ENCODE results near the gene AVEN. TPM values are rescaled to one million over a fixed set of nuclear protein-coding genes. Genes with fewer than 3 reads are reported as not detected.

AVEN gene
- total and polyA plus RNA-seq, 2 of the 4 experiments (the other 2 are of a cell fraction), result 9.1 to 17.6 TPM

- Histone ChIP-seq H3K36me3 (ENCODE audit: control insufficient read depth, insufficient read depth, low read length) (no peaks in the 10 kb centered on the region), H3K18ac (ENCODE audit: low read depth, low read length) (no peak overlapping the region), H2AFZ (replicated peaks; ENCODE audit: low read length, poor library complexity) (no peak overlapping the region), H3K9me3 (ENCODE audit: control insufficient read depth, insufficient read depth, low read length) (no peaks in the 10 kb centered on the region), H3K27me3 (ENCODE audit: control insufficient read depth, insufficient read depth, low read length) (no peaks in the 10 kb centered on the region), H2BK15ac (ENCODE audit: low read depth, low read length) (no peak overlapping the region), H3K4me2 (ENCODE audit: low read depth, low read length) (no peak overlapping the region), H4K91ac (ENCODE audit: insufficient read depth, low read depth, low read length) (no peak overlapping the region), H3K27ac (ENCODE audit: insufficient read depth, low read length) (no peak overlapping the region), H3K4me1 (ENCODE audit: control insufficient read depth, insufficient read depth, low read length) (no peaks in the 10 kb centered on the region), H2BK5ac (ENCODE audit: low read depth, low read length, poor library complexity, severe bottlenecking) (no peak overlapping the region), H2BK20ac (ENCODE audit: low read depth, low read length) (no peak overlapping the region), H3K79me1 (ENCODE audit: low read depth in 1 of 2, low read length in 2 of 2) (no peaks in the 10 kb centered on the region; a peak in 1 of 4 replicates), H4K20me1 (ENCODE audit: insufficient read depth, low read length) (0 out of 2 replicates have a peak, but pooled peaks cover 3% of the 10 kb centered on the region), H3K56ac (ENCODE audit: extremely low read depth, insufficient read depth, low read length) (no peak overlapping the region), H3K4me3 (ENCODE audit: insufficient read depth, low read depth, low read length) (no peak overlapping the region), H3K4ac (ENCODE audit: low read depth, low read length) (no peak overlapping the region), H3K9ac (ENCODE audit: low read depth, low read length) (no peak overlapping the region), H2AK9ac (replicated peaks; ENCODE audit: low read depth, low read length, poor library complexity) (no peak overlapping the region), H3K14ac (replicated peaks; ENCODE audit: low read depth, low read length) (no peak overlapping the region), H4K5ac (ENCODE audit: low read depth, low read length) (no peak overlapping the region), H2AK5ac (ENCODE audit: low read depth, low read length) (no peak overlapping the region), H4K8ac (ENCODE audit: low read depth in 2 of 2, low read length in 2 of 2) (no peak overlapping the region), H3K23ac (ENCODE audit: low read depth, low read length) (no peak overlapping the region), H3K9me1 (ENCODE audit: insufficient read depth, low read length) (no peaks in the 10 kb centered on the region), H2BK120ac (ENCODE audit: low read depth, low read length) (no peak overlapping the region)
- WGBS, 2 experiments (ENCODE audit: extremely low coverage in 2 of 2, insufficient read length in 1 of 2), result no CpG with 5 or more reads among the region's 1 CpG
- DNase-seq (peak; percentile 11), ATAC-seq (ENCODE audit: low read depth) (no peak)
- TF ChIP-seq MAZ (IDR thresholded peaks at IDR 0.05; ENCODE audit: borderline replicate concordance, low read depth, low read length), result no peak
- no peak for TF ChIP-seq RAD21 (IDR thresholded peaks at IDR 0.05; ENCODE audit: low read length)
- TF ChIP-seq CTCF (conservative IDR thresholded peaks at IDR 0.05; ENCODE audit: low read depth, low read length), result no peak
- TF ChIP-seq, protein P1, sequence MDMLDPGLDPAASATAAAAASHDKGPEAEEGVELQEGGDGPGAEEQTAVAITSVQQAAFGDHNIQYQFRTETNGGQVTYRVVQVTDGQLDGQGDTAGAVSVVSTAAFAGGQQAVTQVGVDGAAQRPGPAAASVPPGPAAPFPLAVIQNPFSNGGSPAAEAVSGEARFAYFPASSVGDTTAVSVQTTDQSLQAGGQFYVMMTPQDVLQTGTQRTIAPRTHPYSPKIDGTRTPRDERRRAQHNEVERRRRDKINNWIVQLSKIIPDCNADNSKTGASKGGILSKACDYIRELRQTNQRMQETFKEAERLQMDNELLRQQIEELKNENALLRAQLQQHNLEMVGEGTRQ (IDR thresholded peaks at IDR 0.05; ENCODE audit: low read depth, low read length), result no peak
- no peak for TF ChIP-seq FOS (IDR thresholded peaks at IDR 0.05; ENCODE audit: low read depth, low read length)
- no peak for TF ChIP-seq RFX5 (IDR thresholded peaks at IDR 0.05; ENCODE audit: low read depth, low read length)
- TF ChIP-seq SMC3 (IDR thresholded peaks at IDR 0.05; ENCODE audit: low read depth, low read length), result no peak
- TF ChIP-seq MAFK (IDR thresholded peaks at IDR 0.05; ENCODE audit: low read depth, low read length), result no peak
- TF ChIP-seq BHLHE40 (IDR thresholded peaks at IDR 0.05; ENCODE audit: low read depth, low read length), result no peak
- no peak for TF ChIP-seq POLR2A (IDR thresholded peaks at IDR 0.05; ENCODE audit: low read depth, low read length)
- no peak for TF ChIP-seq MXI1 (IDR thresholded peaks at IDR 0.05; ENCODE audit: borderline replicate concordance, low read depth, low read length)
- TF ChIP-seq RCOR1 (IDR thresholded peaks at IDR 0.05; ENCODE audit: insufficient replicate concordance, low read length), result no peak
- TF ChIP-seq NFE2L2 (IDR thresholded peaks at IDR 0.05; ENCODE audit: low read depth, low read length), result no peak
- TF ChIP-seq CEBPB (IDR thresholded peaks at IDR 0.05; ENCODE audit: low read depth, low read length), result no peak
- TF ChIP-seq, protein P2, sequence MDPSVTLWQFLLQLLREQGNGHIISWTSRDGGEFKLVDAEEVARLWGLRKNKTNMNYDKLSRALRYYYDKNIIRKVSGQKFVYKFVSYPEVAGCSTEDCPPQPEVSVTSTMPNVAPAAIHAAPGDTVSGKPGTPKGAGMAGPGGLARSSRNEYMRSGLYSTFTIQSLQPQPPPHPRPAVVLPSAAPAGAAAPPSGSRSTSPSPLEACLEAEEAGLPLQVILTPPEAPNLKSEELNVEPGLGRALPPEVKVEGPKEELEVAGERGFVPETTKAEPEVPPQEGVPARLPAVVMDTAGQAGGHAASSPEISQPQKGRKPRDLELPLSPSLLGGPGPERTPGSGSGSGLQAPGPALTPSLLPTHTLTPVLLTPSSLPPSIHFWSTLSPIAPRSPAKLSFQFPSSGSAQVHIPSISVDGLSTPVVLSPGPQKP (IDR thresholded peaks at IDR 0.05; ENCODE audit: borderline replicate concordance, low read depth, low read length), result no peak
- TF ChIP-seq CHD1 (IDR thresholded peaks at IDR 0.05; ENCODE audit: low read depth, low read length), result no peak
- dilution Hi-C loops (cut with HindIII; ENCODE audit: low sequenced_read_pairs, unreplicated experiment), result no loop called here
- CTCF ChIA-PET, result no interaction called here
- POLR2A ChIA-PET (ENCODE audit: unreplicated experiment), result no interaction called here
- no TSS peak for BruUV-seq (replicated peaks)
- in situ Hi-C loops (cut with MboI; ENCODE audit: low sequenced_read_pairs), result no loop called here
- intact Hi-C loops (cut with micrococcal nuclease), result no loop called here
Observed at GRCh38 chr15:33956397-33956796, 82.6 kb downstream of the AVEN start.

Data from IMR-90 (cell line).